Amygdala (tissue), 56 donors: ENCODE measurements around the gene PLIN3.
A peak's percentile ranks its signal among the peaks of the same experiment; 100 is the strongest.
"Not testable (repeated sequence)": the region's sequence is repeated elsewhere in the genome, so short reads cannot be mapped to it uniquely, and the experiment has no call there.

ENCODE experiments used
- DNase-seq, 56 donors: peaks; one replicate each; lab custom pipeline; 2025; lab: John Stamatoyannopoulos, UW

Gene PLIN3

DNA sequence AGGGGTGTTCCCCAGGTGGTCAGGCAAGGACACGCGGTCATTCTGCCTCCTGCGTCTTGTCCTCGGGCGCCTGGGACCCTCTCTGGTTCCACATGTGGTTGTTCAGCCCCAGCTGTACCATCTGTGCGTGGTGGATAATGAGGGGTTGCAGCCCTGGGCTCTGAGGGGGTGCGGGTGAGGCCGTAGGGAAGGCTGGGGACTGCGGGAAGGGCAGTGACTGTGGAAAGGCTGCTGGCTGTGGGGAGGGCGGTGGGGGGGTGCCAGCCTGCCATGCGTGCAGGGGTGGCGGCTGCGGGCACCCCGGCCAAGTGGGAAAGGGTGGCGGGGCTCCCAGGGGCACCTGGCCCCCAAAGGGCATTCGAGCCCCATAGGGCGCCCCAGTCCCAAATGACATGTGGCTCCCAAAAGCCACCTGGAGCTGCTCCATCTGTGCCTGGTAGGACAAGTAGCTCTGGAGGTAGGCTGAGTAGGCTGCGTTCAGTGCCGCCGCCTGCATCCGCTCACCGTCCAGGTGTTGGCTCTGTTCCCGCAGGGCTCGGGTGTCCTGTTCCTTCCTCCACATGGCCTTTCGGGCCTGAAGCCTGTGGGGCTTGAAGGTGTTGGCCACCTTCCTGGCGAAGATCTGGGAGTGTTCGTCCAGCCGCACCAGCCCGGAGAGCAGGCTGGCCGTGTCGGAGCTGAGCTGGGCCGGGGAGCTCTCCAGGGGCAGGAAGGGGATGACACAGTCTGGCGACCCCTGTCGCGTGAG, 51.1 kb downstream of the PLIN3 start:
- DNase-seq = no peak

DNA sequence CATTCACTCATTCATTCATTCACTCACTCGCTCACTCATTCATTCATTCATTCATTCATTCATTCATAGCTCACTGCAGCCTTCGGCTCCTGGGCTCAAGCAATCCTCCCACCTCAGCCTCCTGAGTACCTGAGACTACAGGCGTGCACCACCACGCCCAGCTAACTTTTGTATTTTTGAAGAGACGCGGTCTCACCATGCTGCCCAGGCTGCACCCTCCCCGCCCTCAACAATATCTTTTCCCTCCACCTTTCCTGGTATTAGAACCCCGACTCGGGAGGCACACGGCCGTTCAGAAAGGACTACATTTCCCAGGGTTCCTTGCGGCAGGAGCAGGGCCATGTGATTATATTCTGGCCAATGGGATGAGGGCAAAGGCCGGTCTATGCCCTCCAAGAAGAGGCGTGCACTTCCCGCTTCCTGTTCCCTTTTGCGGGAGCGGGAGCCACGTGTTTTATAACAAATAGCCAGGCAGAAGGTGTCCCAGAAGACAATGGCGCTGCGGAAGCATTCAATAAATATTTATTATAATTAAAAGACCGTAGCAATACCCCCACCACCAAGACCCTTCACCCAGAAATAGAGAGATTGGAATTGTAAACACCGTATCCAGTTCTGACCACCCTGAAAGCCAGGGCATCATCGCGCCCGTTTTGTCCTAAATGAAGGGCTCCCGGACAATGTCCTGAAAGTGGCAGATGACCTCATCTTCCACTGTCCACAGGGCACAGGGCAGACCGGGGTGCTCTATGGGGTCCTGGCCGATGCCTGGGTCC, 51.9 kb downstream of the PLIN3 start:
- DNase-seq = peak; percentile 17 to 96 (median 84)

GRCh38 chr19:4814625-4815425, 52.6 kb downstream of the PLIN3 start:
- no peak for DNase-seq

GRCh38 chr19:4811328-4812131, 55.9 kb downstream of the PLIN3 start:
- peak in 42 of 56 donors; percentile 4 to 81 (median 40) for DNase-seq

DNA sequence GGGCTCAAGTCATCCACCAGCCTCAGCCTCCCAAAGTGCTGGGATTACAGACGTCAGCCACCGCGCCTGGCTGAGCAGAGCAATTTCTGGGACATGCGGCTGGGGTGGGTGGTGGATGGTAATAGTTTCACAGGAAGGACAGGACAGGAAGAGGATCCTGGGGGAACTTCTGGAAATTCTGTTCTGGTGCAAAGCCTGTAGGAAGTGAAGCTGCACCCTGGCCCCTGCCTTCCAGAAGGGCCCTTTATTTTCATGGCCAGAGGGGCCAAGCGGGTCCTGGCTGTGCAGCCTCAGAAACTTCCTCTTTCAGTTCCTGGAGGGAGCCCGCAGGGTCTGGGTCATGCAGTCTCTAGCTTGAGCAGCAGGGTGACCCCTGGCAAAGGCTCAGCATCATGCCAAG, 60.3 kb downstream of the PLIN3 start:
- DNase-seq = peak in 29 of 56 donors; percentile 7 to 70 (median 32)

GRCh38 chr19:4806384-4806783, 61.1 kb downstream of the PLIN3 start:
- no peak for DNase-seq

- DNase-seq = not testable (repeated sequence)
These were observed 62.3 kb downstream of the PLIN3 start for GRCh38 chr19:4805140-4805539.

DNA sequence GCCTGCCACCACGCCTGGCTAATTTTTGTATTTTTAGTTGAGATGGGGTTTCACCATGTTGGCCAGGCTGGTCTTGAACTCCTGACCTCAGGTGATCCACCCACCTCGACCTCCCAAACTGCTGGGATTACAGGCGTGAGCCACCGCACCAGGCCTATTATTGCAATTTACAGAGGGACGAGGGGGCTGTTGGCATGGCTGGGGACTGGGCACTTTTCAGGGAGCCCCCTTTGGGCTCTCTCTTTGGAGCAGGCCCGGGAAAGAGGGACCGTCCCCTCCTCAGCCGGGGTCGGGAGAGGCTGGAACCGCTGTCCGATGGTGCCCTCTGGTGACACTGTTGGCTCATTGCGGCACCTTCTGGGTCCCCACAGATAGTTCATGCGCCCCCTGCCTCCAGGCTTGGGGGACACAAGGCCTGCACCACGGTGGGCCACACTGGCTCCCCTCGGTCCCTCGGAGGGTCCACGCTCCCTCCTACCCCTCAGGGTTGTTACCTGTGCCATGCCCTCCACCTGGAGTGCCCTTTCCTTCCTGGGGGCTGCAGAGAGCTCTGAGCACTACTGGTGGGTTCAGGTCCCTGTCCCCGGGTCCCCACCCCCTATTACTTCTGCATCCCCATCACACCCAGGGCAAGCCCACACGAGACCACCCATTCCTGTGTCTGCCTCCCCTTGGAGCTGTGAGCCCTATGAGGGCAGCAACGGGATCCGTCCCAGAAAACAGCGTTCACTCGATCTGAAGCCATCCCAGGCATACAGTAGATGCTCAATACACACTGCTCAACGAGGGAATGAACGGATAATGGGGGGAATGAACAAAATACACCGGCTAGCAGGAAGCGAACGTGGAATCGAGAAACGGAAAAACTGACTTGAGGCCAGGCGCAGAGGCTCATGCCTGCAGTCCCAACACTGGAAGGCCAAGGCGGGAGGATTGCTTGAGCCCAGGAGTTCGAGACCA, 63.5 kb downstream of the PLIN3 start:
- DNase-seq = peak in 24 of 56 donors; percentile 4 to 61 (median 24)

GRCh38 chr19:4802711-4803110, 64.8 kb downstream of the PLIN3 start:
- DNase-seq = no peak

DNA sequence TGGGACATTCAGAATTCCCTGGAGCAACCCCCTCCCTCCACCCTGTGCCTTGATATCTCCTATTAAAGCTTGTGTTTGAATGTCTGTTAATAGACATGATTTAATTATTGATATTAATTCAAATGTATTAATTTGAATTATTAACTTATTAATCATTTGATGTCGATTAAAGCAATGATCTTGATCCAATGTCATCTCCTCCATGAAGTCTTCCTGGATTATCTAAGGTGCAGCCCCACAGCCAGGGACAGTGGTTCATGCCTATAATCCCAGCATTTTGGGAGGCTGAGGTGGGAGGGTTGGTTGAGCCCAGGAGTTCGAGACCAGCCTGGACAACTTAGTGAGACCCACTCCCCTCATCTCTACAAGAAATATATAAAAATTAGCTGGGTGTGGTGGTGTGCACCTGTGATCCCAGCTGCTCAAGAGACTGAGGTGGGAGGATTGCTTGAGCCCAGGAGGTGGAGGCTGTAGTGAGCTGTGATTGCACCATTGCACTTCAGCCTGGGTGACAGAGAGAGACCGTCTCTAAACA, 66.3 kb downstream of the PLIN3 start:
- no peak for DNase-seq

DNA sequence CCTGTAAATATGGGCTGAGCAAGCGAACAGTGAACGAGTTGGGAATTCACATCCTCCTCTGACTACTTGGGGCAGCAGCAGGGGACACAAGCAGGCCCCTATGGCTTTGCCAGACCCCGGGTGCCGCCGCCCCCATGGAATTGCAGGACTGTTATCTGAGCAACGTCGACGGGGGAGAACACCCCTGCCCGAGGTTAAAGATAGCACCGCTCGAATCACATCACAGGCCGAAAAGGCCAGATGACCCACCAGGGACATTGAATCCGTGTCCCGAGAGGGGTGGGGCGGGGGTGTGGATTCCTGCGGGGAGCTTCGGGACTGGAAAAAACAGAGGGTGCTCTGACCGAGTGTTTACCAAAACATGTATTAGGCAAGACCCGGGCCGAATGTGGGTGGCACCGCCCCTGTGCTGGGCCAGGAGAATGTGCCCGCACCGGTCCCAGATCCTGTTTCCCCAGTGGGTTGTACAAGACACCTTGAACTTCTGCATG, 66.8 kb downstream of the PLIN3 start:
- DNase-seq = no peak

GRCh38 chr19:4795400-4795799, 72.1 kb downstream of the PLIN3 start:
- DNase-seq = no peak

DNA sequence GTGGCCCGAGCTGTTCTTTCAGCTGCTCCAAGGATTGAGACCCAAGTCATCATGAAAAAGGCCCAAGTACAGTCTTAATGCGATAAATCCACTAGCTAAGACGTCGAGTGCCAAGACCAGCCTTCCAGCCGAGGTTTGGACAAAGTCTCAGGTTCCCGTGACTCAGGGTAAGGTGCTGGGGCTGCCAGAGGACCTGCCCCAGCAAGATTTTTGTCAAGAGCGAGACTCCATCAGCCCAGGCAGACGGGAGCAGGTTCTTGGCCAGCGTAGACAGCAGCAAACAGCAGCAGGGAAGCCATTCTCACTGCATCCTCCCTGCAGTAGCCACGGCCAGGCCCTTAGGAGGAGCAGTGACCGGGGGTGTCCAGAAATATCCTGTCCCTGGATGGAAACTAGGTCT, 72.5 kb downstream of the PLIN3 start:
- DNase-seq = no peak

GRCh38 chr19:4793278-4793677, 74.2 kb downstream of the PLIN3 start:
- not testable (repeated sequence) for DNase-seq

GRCh38 chr19:4792866-4793195, 74.6 kb downstream of the PLIN3 start:
- not testable (repeated sequence) for DNase-seq

GRCh38 chr19:4792019-4792865, 75.2 kb downstream of the PLIN3 start:
- DNase-seq = not testable (repeated sequence)

- DNase-seq = peak; percentile 90 to 100 (median 100)
These were observed 76.1 kb downstream of the PLIN3 start, which contains the start of gene FEM1A for GRCh38 chr19:4791183-4792018. TSS of gene FEM1A (plus strand) at chr19:4791734. CDS start at chr19:4791855, 121 bp downstream.
